GM21526 (cell line): ENCODE results near the gene SFMBT2.
A peak's percentile ranks its signal among the peaks of the same experiment; 100 is the strongest.
"Not testable (repeated sequence)": the region's sequence is repeated elsewhere in the genome, so short reads cannot be mapped to it uniquely, and the experiment has no call there.

ENCODE experiments used
- ATAC-seq: cut with Tn5 transposase; IDR thresholded peaks from one replicate; pipeline ENCODE4 v1.9.1; 2021; ENCODE audit warnings: moderate library complexity; ENCODE audit not compliant: unreplicated experiment, low FRiP score

SFMBT2 gene

DNA sequence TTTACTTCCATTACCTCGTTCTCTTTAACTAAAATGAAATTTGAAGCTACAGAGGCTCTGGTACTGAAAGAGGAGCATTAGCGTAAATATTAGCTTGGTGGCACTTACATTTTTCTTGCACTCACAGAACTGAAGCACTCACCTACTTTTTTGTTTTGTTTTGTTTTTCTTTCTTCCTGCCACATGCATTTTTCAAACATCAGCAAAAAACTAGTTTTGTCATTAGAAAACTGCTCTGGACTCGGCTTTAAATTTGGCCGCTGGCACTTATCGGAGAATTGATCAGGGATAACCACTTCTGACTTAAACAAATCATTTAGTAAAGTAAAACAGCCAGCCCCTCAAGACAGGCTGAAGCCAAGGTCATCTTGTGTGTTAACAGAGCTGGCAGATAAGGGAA is 216.3 kb downstream of the SFMBT2 start:
- ATAC-seq = no peak

DNA sequence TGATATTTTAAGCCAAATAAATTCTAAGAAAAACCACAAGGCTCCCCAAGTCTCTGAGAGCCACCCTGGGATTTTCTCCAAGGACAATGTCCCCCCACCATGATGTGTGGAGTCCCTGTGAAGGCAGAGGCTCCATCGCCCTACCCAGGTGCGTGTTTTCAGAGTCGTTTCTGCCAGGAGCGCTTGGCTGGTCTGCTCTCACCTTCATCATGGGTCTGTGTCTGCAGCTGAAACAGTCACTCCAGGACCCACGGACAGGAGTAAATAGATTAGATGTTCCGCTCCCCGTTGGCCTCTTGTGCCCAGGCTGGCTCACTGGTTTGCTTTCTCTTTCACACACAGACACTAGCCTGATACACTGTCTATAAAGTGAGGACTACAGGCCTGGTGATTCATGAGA is 217.5 kb downstream of the SFMBT2 start:
- peak; percentile 36 for ATAC-seq

DNA sequence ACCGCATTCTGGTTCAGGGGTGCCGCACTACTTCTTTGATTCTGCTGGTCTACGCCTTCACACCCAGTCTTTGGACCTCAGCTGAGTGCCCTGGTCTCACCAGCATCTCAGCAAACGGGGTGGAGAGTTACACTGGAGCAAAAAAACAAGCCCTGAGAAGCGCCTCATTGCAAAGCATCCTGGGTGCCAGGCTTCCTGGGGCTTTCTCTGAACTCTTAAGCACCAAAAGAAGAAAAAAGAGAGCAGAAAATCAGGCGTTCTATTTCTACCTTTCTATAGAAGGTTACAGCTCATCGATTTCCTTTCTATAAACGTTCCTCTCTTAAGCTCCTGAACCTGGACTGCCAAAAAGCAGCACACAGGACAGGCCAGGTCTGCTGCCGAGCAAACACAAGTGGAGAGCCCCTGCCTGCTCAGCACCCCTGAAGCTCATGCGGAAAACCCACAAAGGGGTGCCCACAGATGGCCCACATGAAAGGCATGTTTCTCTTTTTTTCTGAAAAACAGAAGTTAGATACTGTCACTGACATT is 217.9 kb downstream of the SFMBT2 start:
- ATAC-seq = peak; percentile 48

DNA sequence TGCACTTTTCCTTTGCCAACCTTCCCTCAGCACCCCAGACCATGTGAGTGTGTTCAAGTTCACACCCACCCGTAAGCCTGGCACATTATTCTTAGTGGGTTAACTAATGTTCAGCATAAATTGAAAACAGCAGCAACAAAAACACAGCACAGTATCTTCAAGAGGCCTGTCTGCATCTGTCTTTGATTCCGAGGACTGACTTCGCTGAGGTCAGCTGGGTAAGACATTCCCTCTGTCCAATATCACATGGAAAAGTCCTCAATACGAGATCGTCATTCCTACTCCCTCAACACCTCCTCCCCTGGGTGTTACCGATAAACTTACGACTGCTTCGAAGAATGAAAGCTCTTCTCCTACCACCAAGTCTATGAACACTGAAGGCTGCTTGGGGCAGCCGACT is 218.8 kb downstream of the SFMBT2 start:
- no peak for ATAC-seq

DNA sequence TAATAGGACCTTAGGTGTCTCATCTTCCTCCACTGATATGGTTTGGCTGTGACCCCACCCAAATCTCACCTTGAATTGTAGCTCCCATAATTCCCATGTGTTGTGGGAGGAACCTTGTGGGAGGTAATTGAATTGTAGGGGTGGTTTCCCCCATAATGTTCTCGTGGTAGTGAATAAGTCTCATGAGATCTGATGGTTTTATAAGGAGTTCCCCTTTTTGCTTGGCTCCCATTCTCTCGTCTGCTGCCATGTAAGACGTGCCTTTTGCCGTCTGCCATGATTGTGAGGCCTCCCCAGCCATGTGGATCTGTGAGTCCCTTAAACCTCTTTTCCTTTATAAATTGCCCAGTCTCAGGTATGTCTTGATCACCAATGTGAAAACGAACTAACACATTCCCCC is 220.1 kb downstream of the SFMBT2 start:
- not testable (repeated sequence) for ATAC-seq

DNA sequence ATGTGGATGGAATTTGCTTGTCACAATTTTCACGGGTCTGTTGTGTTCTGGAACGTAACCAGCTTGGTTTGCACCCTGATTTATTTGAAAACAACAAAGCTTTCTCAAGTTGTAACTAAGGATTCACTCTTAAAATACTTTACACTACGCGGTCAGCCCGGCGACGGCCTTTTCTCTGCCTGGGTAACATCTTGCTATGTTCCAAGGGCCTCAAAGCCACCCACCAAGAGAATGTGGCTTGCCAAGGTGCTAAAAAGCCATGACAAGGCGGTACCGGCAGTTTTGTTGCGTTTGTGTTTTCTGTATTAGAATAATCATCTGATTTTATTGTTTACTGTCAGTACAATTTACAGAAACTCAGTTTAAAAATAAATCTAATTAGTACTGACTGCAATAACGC is 220.9 kb downstream of the SFMBT2 start:
- no peak for ATAC-seq

DNA sequence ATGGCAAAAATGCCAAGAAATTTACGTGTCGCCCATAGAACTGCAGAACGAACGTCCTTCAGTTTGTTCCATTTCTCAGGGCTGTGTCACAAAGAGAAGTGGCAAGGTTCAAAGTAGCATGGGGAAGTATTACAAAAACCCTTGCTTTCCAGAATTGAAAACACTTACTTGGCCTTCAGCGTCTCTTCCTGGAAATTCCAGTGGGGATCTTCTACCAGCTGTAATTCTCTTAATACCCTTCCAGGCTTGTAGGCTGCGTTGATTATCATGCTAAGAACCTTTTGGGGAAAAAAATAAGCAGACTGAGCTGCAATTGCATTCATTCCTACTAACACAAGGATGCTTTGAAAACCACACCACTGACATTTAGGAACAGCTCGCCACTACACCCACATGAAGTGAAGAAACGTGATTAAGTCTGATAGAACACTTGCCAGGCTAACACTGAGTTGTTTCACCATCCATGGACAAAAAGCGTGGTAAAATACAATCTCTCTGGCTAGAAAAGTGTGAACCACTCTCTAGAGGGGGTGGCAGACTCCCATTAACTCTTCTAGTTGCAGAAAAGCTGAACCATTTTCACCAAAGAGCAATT is 222.3 kb downstream of the SFMBT2 start:
- no peak for ATAC-seq

DNA sequence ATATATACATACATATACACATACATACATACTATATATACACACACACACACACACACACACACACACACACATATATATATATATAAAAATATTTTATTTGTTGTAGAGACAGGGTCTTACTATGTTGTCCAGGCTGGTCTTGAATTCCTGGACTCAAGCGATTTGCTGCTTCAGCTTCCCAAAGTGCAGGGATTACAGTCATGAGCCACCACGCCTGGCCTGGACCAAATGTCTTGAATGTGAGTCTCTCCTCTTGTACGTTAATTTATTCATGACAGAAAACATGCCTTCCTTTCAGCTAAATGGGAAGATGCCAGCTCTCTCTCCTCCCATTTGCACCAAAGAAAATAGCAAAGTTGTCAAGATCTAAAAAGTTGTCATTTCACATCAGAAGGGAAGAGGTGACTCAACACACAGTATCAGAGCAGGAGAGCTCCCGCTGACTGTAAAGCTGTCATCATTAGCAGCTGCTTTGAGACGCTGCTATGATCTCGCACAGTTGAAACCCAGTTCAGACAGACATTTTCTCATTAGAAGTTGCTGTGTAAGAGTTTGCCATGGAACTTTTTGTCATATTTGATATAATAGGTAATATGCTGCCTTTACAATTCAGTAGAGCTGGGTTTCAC is 224.3 kb downstream of the SFMBT2 start:
- no peak for ATAC-seq

DNA sequence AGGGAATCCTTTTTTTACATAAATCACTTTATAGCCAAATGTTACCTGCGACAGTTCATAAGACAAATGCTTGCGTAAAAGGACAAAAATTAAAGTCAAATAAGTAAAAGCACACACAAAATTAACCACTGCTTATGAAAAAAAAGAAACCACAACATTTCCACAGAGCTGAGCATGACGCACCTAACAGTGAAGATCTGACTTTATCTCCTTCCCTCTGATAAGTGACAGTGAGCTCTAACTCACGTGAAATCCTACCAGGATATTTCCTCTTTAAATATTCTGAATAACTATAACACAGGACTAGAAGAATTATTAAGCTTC is 225.5 kb downstream of the SFMBT2 start:
- no peak for ATAC-seq

DNA sequence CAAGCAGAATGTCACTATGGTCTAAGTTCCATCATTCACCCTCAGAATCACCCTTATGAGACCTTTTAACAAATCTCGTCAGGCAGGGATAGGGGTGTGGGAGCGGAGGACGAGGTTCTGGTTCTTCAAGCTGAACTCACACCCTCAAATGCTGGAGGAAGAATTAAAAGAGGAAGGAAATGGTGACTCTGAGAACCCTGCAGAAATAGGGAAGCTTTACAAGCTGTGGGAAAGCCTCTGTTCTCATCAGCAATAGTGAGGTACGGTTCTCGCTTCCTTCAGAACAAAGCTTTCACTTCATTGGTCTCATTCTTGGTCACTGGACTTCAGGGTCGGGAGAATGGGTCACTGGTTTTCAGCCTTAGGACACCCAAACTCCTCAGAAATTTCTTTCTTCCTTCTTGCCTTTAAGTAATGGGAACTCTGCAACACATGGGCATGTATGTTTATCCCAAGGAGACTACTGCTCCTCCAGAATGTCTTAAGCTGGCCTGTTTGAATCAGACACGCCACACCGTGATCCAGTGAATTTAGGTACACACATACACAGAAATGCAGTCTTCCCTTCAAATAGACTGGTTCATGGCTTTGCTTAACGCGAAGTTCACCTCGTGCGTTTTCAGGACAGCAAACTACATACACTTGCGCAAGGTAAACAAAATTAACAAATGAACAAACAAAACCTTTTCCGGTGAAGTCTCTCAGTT is 226.0 kb downstream of the SFMBT2 start:
- no peak for ATAC-seq

DNA sequence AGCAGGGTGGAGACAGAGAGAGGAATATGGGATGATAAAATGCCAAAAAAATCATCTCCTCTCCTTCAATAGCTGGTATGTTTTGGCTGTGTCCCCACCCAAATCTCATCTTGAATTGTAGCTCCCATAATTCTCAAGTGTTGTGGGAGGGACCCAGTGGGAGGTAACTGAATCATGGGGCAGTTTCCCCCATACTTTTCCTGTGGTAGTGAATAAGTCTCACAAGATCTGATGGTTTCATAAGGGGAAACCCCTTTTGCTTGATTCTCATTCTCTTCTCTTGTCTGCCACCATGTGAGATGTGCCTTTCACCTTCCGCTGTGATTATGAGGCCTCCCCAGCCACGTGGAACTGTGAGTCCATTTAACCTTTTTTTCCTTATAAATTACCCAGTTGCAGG is 226.7 kb downstream of the SFMBT2 start:
- ATAC-seq = not testable (repeated sequence)

DNA sequence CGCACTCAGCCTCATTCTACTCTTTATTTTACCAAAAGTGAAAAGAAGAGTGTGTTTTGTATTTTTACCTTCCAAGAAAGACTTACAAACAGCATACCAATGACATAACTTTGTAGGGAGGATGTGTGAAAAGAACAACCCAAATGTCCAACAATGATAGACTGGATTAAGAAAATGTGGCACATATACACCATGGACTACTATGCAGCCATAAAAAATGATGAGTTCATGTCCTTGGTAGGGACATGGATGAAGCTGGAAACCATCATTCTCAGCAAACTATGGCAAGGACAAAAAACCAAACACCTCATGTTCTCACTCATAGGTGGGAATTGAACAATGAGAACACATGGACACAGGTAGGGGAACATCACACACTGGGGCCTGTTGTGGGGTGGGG is 228.5 kb downstream of the SFMBT2 start:
- ATAC-seq = not testable (repeated sequence)

DNA sequence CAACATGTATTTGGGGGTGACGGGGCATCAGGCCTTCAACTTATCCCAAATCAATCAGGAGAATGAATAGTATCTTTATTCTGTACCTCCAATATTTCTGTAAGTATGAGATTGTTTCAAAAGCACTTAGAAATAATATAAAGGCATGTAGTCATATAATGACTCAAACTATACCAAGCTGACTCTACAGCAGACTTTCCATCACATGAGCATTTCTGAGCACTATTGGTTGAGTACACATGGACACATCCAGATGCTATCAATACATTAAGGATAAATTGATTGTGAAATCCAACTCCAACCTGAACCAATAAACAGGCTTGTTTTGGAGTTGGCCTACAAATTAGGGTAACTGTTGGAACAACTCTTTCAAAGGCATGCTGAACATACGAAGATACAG is 229.4 kb downstream of the SFMBT2 start:
- ATAC-seq = no peak

DNA sequence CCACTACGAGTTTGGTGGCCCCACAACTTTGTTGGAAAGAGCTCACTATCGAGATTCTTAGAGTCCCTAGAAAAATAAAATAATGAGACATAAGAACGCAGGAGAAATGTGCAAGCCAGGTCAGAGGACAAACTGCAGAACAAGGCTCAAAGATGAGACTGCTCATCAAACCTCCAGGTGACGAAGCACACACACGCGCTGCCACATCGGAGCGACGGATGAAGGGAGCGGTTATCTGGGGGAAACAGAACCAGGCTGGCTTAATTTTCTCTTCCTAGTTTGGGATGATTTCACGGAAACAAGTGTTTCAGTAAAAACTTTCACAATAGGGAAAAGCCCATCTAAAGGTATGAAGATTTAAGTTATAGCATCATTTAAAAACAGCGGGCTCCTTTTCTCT is 231.3 kb downstream of the SFMBT2 start:
- no peak for ATAC-seq

DNA sequence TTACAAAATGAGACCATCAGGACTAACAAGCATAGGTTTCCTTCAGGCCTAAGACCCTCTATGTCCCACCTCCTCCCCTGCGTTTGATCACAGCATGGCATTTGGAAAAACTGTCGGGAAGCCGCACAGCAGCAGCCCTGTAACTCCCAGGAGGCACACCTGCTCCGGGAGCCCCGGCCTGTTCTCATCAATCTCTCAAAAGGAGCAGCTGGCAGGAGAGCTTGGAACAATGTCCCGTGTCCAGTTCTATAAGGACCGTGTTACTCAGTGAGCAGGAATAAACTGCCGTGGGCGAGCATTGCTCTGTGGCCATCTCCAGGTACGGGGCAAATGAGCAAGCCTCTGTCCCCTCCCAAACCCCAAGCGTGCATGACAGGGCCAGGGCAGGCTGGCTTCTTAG is 236.9 kb downstream of the SFMBT2 start:
- no peak for ATAC-seq

DNA sequence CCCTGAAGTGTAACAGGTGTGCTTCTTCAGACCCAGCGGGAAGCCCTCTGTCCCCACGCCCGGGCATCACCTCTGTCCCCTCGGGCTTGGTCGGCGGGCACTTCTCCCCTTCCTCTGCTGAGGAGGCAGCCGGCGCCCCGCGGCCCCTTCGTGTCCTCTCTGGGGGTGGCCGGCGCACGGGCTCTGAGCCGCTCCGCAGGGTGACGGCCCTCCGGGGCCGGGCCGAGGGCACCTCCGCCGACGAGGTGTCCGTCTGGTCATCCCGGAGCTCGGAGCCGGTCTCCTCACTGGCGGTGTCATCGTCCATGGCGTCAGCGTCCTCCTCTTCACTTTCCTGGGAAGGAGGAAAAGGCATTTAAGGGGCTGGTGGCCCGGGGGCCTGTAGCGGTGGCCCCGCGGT is 239.0 kb downstream of the SFMBT2 start:
- ATAC-seq = no peak

DNA sequence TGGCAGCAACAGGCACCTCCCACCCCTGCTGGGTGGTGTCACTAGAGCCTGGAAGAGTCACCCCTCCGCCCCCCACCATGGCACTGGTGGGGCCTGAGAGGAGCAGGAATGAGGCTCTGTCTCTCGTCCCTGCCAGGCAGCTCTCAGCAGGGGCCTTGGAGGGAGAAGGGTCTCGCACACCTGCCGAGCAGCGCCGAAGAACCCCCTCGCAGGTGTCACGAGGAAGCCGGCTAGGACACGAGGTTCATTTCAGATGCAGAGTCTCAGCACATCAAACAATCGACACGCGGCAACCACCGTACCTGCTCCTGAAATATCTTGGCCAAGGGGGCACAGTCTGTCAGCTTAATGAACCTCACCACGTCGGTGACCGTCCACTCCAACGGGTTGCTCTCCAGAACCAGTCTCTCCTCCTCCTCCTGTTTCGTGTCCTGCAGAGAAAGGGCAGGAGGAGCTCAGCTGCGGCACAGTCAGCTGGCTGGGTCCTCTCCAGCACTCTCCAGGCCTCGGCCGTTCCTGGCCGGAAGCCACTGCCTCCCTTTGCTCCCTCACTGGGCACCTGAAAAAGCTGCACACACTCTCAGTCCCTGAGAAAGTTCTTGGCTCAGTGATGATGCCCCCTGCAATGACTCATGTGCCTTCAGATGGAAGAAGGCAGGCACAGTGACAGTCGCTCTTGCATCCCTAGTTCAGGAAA is 240.1 kb downstream of the SFMBT2 start:
- no peak for ATAC-seq

DNA sequence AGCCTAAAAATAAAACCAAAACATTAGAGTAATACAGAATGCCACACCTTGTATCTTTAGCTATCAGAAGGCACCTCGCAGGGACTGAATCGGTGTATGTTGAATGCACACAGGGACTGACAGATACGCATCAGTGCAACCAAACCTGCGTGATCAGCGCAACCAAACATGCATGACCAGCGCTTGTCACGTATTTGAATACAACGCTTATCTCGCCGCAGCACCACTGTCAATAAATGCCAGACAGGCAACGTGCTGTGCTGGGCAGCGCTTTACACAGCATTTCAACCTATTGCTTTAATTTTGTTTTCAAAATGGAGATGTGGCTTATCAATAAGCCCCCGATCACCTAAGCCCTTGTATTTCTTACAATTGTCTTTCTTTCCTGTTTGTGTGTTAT is 242.4 kb downstream of the SFMBT2 start:
- ATAC-seq = no peak

DNA sequence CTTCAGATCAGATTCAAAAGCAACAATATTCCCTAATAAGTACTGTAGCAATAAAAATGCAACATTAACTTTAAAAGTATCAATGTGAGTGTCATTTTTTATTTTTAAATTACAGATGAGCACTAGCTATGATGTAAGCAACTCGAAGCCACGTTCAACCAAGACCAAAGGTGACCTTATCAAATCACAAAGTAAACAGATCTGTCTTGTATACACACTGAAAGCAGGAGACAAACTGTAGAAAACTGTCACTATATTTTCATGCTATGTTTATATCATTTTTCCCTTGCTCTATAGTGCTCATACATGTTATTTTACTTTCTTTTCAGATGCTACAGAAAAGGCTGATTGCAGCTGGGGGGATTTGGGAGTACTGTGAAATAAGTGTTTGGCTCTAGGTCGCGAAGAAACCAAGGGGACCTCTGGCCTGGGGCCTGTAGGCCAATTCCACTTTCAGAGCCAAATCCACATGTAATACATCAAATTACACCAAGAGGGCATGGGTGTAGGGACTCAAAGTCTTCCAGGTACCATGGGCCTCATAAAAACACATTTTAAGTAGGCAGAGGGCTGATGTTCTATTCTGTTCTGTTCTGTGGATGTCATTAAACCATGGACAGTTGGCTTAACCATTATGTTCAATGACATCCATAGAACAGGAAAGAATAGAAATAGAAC is 245.2 kb downstream of the SFMBT2 start:
- ATAC-seq = no peak

DNA sequence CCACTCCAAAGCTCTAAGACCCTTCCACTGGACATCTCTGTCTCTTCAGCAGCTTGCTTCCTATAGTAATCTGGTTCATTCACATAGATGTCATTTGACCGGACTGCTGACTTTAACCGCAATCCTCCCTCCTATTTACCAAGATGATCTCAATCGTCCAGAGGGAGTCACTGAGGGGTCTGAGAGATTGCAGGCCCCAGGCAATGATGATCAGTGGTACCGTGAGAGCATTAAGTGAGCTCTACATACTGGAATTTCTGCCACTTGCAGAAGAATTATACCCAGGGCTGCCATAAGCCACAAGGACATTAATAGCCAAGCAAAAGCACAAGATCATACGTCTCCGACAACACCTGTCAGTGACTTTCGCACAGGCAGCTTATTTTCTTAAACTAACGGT is 245.9 kb downstream of the SFMBT2 start:
- no peak for ATAC-seq

DNA sequence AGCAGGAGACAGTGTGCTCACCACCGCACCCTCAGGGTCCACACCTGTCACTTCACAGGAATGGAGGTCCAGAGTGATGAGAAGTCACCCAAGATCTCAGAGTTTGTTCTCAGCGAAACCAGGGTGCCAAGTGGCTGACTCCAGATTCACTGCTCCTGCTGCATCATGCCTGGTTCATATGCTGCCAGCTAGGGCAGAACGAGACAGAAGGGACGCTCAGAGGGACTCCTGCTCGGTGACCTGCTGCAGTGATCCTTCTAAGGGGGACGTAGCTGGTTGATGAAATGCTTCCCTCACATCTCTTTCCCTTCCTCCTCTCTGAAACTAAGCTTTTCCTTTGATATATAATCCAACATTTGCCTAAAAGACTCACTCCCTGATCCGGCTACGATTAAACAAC is 248.5 kb downstream of the SFMBT2 start:
- ATAC-seq = no peak
